HG03520 (cell line): ENCODE data around the gene SNRPA1.
A peak's percentile ranks its signal among the peaks of the same experiment; 100 is the strongest.

Source experiments
- ATAC-seq: cut with Tn5 transposase; IDR thresholded peaks from one replicate; pipeline ENCODE4 v1.9.1; 2021; ENCODE audit warnings: mild to moderate bottlenecking, moderate library complexity; ENCODE audit not compliant: unreplicated experiment

SNRPA1 gene

DNA sequence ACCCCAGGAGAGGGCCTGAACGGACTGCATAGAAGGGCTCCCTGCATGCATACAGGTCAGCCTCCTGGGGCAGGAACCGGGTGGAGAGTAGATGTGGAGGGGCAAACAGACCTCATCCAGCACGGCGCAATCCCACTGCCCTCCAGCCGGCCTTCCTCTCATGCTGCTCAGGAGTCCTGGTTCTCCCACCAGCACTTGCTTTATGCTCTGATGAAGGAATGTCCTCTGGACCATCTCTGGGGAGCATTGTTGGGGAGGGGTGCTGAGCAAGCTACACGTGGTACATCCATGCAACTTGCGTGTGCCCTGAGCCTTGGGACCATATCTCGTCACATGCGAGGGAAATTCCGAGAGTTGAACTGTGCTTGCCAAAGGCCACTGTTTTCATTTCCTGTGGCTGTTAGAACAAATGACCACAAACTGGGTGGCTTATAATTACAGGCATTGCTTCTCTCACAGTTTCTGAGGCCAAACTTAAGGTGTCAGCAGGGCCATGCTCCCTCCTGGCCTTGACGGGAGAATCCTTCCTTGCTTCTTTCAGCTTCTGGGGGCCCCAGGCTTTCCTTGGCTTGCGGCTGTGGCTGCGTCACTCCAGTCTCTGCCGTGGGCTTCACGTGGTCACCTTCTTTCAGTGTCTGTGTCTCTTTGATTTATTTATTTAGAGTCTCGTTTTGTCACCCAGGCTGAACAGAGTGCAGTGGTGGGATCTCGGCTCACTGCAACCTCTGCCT lies 30.0 kb downstream of the SNRPA1 start:
- ATAC-seq, result no peak

- ATAC-seq, result no peak
These were observed 31.0 kb downstream of the SNRPA1 start for GRCh38 chr15:101264011-101264410.

- ATAC-seq, result no peak
These were observed 32.5 kb downstream of the SNRPA1 start for GRCh38 chr15:101262551-101262950.

DNA sequence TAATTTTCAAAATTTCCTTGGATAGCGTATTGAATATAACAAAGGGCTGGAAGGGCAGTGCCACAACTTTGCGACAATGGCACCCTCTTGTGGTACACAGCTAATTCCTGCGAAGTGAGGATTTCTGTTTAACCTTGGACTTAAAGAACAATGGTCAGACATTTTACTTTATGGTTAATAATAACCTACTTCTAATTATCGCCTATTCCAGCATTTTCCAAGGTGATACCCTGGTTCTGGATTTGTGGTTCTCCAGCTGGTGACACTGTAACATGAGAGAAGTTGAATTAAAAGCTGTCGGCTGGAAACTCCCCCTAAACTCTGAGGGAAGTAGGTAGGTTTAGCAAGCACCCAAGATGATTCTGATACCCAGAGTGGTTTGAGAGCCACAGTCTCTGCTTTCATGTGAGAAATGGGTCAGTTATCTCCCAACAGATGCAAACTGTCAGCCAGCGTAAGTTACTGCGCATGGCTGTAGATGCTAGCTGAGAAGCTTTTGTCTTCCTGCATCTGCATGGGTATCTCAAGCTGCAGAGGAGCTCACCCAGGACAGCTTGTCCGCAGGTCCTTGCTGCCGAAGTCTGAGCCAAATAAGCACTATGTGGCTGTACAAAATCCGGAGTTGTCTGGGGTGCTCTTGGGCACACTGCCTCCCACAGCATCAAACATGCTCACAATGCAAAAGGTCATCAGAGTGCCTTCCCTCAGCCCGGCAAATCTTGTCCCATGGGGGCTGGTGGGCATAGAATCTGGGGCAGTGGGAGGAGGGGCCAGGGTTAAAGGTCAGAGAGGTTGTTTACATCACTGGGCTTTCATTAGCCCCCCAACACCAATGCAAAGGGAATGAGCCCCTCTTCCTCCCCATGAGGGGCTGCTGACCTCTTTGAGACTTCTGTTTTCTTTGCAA lies 36.6 kb downstream of the SNRPA1 start:
- peak; percentile 51 for ATAC-seq

- no peak for ATAC-seq
These were observed 38.3 kb downstream of the SNRPA1 start for GRCh38 chr15:101256757-101257156.

DNA sequence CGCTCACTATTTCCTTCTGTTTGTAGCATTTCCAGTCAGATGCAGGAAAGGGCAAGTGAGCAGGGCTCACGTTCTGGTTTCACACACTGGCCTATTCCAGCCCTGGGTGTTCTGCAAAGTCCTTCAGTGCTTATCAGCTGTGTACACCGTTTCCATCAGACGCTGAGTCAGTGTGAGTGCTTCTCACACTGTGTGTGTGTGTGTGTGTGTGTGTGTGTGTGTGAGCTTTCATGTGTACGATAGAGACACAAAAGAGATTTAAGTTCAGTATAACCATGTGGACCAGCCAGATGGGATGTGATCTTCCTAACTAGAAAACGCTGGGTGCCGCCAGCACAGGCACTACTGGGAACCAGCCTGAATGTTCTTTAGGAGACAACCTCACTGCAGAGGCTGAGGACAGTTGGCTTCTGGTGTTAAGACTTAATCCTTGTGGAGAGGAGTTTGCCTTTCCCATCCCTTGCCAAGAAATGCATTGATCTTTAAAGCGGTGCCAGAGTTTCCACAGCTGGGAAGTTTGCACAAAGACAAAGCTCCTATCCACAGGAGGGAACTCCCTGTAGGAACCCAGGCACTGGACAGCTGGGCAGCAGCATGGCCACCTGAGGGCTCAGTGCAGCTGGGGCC lies 39.3 kb downstream of the SNRPA1 start:
- ATAC-seq, result no peak

GRCh38 chr15:101255051-101255395 lies 40.0 kb downstream of the SNRPA1 start:
- no peak for ATAC-seq

DNA sequence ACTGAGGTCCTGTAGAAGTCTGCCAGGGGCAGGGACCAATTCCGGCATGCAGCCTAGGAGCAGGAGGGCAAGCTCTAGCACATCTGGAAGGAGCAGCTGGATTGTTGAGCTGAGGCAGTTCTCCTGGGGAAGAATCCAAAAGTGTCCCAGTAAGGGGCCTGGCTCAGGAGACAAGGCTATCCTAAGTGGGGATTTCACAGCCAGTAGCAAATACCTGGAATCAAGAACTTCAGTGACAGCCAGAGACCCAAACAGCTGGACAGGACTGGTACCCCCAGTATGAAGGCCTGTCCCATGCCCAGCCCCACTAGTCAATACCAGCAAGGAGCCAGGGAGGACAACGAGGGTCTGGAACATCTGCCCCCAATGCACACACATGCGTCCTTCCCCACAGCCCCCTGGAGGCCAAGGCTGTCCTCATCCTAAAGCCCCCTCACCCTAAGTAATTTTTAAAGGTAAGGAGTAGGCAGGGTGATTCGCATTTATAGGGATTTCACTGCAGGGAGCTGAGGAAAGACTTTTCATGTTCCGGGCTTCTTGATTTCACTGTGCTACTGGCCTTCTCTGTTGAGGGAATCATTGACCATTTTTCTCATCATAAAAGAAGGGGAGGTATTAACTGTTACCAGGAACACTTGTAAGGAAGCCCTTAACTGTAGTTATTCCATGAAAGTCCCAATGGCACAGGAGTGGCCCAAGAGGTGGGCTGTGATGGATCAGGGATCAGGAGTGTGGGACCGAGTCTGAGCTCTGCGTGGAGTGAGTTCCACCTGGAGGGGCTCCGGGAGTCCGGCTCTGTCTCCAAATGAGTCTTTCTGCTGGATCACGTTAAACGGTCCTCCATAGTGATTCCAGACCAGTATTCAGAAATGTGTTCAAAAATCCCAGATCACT lies 40.6 kb downstream of the SNRPA1 start:
- ATAC-seq, result no peak

GRCh38 chr15:101252836-101253235 lies 42.2 kb downstream of the SNRPA1 start:
- ATAC-seq, result no peak

GRCh38 chr15:101251830-101252820 lies 42.9 kb downstream of the SNRPA1 start, which contains the start of gene CHSY1:
Gene CHSY1 (minus strand): TSS chr15:101252048. CDS start chr15:101251456, 592 bp downstream.
- ATAC-seq, result peak; percentile 58

GRCh38 chr15:101250873-101251829 lies 43.9 kb downstream of the SNRPA1 start:
- peak; percentile 26 for ATAC-seq

- ATAC-seq, result no peak
These were observed 44.7 kb downstream of the SNRPA1 start for GRCh38 chr15:101250341-101250831.

- ATAC-seq, result no peak
These were observed 46.8 kb downstream of the SNRPA1 start for GRCh38 chr15:101248274-101248673.

- ATAC-seq, result no peak
These were observed 48.0 kb downstream of the SNRPA1 start for GRCh38 chr15:101246824-101247745.

GRCh38 chr15:101246391-101246790 lies 48.7 kb downstream of the SNRPA1 start:
- no peak for ATAC-seq

DNA sequence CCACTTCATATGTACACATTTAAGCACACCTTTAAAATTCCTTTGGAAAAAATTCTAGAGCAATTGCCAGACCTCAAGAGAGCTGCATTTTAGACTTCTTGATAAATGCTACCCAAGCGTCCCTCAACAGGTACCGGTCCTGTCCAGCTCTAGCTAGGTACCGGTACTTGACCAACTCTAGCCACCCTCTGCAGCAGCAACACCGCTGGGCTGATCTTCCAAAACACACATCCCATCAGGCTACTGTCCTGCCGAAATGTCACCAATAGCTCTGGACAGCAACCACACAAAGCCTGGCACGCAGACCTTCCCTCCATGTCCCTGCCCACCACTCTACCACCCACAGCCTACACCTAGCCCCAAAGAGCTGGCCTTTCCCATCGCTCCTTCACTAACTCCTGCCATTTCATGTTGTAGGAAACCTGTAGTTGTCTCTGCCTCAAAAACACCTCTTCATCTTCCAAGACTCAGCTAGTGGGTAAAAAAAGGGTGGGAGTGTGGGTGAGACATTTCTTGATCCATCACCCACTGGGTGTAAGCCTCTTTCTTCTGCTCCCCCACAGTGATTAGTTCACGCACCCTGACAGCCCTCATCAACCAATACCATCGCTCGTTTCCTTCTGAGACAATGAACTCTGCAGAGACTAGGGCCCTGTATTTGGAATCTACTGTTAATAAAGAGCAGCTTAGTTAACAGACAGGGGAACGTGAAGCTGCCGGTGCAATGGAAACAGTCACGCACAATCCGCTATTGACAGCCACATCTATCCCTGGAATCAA lies 50.0 kb downstream of the SNRPA1 start:
- ATAC-seq, result no peak
